ENCODE data around the gene RAD21L1.

The RAD21L1 gene

DNA sequence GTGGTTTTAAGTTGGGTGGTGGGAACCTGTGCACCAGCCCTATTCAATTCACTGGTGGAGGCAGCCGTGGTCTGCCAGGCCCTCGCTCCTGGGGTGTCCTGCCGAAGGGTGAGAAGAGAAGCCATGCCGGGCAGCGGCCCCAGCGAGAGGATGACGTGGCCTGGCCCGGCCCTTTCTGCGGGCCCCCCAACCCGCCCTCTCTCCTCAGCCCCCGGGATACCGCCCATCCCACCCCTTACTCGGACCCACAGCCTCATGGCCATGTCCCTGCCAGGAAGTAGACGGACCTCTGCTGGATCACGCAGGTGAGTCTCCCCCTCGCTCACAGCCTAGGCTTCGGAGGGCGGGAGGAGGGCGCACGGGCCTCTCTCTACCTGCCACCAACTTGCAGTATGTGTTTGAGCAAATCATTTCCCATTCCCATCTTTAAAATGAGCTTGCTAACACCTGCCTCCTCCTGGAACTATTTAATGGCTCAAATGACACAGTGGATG, 70.3 kb downstream of the RAD21L1 start:
- DNase-seq (ENCODE audit: low spot score), result no peak

DNA sequence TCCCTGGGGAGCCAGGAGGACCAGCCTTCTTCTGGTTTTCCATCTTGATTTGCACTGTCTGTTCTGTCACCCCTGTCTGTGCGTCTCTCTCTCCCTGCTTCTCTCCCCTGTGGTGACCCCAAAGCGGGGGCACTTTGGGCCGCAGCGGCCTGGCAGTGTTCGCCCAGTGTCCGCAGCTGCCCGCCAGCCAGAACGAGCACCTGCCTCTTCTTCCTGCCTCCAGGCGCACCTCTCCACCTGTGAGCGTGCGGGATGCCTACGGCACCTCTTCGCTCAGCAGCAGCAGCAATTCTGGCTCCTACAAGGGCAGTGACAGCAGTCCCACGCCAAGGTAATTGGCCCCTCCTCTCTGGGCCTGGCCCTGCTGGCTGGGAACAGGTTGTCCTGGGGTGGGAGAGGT, 71.1 kb downstream of the RAD21L1 start:
- DNase-seq (ENCODE audit: low spot score), result no peak

DNA sequence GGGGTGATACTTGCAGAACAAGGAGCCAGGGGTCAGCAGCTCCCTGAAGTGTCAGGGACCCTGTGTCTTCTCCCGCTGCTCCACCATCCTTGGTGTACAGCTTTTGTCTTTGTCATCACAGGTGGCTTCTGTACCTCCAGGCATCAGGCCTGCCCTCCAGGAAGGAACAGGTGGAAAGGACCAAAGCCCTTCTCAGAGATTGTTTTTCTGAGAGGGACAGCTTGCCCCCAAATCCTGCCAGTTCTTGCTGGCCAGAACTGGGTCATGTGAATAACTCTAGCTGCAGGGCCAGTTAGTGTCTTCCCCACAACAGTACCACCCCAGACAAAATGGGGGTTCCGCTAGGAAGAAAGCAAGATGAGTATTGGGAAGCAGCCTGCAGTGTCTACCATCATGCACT, 71.6 kb downstream of the RAD21L1 start:
- no peak for DNase-seq (ENCODE audit: low spot score)

DNA sequence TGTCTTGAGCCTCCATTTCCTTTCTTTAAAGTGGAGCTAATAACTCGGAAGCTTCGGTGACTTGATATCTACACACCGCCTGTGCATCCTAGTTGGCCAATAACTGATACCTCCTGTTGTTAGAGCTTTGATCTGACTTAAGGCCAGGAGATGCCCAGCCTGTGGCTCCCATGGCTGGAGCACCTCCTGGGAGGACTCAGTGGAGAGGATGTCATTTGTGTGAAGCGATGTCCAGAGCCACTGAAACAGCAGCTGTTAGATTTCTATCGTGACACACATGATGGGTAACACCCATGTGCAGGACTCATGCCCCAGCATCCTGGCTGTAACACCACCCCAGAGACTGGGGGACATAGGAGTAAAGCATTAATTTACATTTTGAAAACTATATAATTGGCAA, 72.3 kb downstream of the RAD21L1 start:
- DNase-seq (ENCODE audit: low spot score), result no peak

DNA sequence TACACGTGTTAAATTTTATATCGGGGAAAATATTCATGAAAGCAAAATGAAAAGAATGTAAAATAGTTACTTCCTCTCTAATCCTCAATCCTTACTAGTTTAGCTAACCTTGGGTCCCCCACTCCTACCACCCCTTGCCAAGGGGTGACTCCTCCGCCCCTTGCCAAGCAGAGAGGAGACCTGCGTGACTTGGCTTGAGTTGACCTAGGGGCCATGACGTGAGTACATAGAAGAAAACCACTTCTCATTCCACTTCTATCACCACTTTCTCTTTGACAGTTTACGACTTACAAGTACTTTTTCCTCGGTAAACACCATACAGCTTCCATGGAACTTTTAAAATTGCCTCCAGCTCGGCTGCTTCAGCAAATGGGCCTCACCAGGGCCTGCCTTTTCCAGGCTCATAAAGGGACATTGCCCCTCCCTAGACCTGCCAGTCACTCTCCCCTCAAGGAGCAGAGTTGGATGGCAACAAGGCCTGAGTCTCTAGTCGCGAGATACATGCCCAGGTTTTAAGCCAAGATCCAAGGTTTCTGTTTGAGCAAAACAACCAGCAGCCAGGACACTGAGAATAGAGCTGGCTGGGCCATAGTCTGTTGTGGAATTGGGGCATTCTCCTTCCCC, 73.2 kb downstream of the RAD21L1 start:
- DNase-seq (ENCODE audit: low spot score), result no peak

DNA sequence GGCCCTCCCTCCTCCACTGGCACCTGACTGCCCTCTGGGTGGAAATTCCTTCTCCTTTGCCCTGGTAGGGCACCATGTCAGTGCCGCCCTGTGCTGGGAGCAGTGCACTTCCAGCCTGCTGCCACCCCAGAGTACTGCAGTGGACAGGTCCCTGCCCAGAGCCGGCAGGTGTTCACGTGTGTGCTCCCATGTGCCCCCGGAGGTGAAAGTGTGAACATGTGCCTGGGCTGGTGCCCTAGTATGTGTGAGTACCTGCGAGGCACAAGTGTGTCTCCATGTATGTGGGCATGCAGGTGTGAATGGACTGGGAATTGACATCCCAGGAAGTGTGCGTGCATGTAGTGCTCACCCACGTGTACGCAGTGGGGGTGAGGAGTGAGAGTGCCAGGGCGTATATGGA, 73.7 kb downstream of the RAD21L1 start:
- peak; percentile 19 for DNase-seq (ENCODE audit: low spot score)

DNA sequence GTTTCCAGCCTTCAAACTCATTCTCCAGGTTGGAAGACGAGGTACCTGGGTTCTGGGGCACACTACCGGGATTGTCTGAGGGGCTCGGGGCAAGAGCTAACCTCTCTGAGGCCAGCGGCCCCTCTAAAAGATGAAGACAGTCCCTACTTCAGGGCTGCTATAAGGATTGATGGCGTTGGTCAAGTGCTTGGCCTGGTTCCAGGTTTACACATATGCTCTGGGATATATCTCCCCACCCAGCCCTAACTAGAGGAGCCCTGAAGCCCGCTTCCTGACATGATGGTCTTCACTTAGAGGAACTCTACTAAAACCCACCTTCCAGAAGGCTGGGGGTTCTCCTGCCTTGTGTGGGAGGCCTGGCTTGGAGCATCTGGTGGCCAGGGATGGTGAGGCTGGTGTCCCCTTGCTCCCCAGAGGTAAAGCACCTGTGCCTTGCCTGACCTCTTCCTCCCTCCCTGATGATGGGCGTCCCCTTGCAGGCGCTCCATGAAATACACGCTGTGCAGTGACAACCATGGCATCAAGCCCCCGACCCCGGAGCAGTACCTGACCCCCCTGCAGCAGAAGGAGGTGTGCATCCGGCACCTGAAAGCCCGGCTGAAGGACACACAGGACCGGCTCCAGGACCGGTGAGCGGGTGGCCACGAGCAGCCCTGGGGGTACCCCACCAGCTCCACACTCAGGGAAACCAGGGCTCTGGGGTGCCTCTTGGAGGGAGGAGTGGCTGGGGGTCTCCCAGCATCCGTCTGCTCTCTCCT, 74.4 kb downstream of the RAD21L1 start:
- DNase-seq (ENCODE audit: low spot score), result no peak

DNA sequence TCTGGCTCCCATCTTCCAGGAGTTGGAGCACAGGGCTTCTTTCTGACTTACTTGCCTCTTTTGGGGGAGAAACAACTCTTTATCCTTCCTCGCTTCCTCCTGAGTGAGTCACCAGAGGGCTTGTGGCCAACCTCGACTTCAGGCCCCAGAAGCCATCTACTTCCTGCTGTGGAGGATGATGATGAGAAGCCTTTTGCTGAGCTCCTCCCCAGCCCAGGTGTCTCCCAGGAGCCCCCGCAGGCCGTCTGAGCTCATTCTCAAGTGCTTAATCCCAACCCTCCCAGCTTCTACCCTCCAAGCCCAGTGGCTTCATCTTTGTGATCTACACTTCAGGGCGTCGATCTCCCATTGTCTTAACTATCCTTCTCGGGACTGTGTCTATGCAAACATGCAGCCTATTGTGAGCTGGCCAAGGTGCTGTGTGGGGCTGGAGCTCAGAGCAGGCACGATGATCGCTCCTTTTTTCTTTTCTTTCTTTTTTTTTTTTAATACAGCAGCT, 75.2 kb downstream of the RAD21L1 start:
- peak; percentile 57 for DNase-seq (ENCODE audit: low spot score)

DNA sequence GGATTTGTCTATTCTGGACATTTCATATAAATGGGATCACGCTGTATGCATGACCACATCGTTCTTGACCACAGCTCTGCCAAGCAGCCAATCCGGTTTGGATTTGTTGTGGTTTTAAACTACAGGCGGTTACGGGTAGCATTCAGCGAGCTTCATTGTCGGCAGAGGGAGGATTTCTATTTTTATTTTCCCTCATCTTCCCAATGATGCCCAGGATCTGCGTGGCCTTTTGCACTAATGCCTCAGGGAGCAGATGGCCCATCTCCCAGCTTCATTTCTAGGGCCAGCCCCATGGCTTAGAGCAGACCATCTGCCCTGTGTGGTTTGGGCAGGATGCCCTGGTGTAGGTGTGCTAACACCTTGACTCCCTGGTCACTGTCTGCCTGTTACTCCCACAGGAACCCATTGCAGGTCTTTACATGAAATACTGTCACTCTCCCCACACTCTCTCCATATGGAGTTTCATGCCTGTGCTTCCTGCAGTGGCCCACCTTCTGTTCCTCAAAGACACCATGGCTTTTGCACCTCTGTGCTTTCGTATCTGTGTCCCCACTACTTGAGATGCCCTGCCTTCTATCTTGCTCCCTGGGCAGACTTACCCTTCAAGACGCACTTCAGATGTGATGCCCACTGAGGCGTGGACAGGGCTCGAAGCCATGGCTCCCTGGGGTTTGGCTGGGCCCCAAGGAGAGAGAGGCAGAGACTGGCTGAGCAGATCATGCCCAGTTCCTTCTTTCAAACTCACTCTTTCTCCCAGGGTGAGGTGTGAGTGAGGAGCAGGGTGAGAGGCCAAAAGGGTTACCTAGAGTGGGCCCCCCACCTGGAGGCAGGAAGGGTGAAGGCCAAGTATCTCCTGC, 77.1 kb downstream of the RAD21L1 start:
- no peak for DNase-seq (ENCODE audit: low spot score)

DNA sequence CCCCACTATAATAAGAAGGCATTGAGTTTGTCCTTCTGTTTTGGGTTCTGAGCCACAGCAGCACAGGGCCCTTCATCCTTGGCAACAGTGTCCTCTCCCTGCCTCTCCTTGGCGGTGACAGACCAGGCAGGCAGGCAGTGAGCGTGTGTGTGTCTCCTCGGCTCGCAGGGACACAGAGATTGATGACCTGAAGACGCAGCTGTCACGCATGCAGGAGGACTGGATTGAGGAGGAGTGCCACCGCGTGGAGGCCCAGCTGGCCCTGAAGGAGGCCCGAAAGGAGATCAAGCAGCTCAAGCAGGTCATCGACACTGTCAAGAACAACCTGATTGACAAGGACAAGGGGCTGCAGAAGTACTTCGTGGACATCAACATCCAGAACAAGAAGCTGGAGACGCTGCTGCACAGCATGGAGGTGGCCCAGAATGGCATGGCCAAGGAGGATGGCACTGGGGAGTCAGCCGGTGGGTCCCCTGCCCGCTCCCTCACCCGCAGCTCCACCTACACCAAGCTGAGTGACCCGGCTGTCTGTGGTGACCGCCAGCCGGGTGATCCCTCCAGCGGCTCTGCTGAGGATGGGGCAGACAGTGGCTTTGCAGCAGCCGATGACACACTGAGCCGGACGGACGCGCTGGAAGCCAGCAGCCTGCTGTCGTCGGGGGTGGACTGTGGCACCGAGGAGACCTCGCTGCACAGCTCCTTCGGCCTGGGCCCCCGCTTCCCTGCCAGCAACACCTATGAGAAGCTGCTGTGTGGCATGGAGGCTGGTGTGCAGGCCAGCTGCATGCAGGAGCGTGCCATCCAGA, 79.1 kb downstream of the RAD21L1 start:
- no peak for DNase-seq (ENCODE audit: low spot score)

Data from CD4-positive, alpha-beta T cell treated with Interleukin-2 at 100 ng/mL for 4 hours (primary cell).